HL-60 (cell line): ENCODE data around the gene CYTH1.

Experiments used
- CTCF ChIP-seq: IDR thresholded peaks from one replicate; pipeline ENCODE4 v1.5.1; 2011; ENCODE audit warnings: low read length, control low read depth, inconsistent platforms; ENCODE audit not compliant: insufficient read depth
- GABPA ChIP-seq: IDR thresholded peaks from 2 replicates; pipeline ENCODE4 v1.6.1; 2012; ENCODE audit warnings: low read depth
- POLR2AphosphoS5 ChIP-seq: IDR thresholded peaks from 2 replicates; pipeline ENCODE4 v1.6.1; 2012; ENCODE audit warnings: low read depth
- REST ChIP-seq: IDR thresholded peaks from 2 replicates; pipeline ENCODE4 v1.6.1; 2012; ENCODE audit warnings: low read depth; ENCODE audit not compliant: insufficient replicate concordance
- SPI1 ChIP-seq: IDR thresholded peaks from 2 replicates; pipeline ENCODE4 v1.6.1; 2012; ENCODE audit warnings: low read depth, mild to moderate bottlenecking, borderline replicate concordance

- no peak for TF ChIP-seq CTCF
- no peak for TF ChIP-seq REST
- no peak for TF ChIP-seq GABPA
- no peak for TF ChIP-seq POLR2AphosphoS5
- no peak for TF ChIP-seq SPI1
These were observed 42.2 kb upstream of the CYTH1 start for GRCh38 chr17:78824240-78824639.
